NOMO-1 treated with dmso at 0.1 percent for 144 hours (cell line): Measurements from ENCODE around the gene SLFN14.
"Not testable (repeated sequence)": the region's sequence is repeated elsewhere in the genome, so short reads cannot be mapped to it uniquely, and the experiment has no call there.

Source experiments
- DNase-seq: peaks from one replicate; lab custom pipeline; 2025; ENCODE audit not compliant: unreplicated experiment; lab: John Stamatoyannopoulos, UW

The SLFN14 gene

DNA sequence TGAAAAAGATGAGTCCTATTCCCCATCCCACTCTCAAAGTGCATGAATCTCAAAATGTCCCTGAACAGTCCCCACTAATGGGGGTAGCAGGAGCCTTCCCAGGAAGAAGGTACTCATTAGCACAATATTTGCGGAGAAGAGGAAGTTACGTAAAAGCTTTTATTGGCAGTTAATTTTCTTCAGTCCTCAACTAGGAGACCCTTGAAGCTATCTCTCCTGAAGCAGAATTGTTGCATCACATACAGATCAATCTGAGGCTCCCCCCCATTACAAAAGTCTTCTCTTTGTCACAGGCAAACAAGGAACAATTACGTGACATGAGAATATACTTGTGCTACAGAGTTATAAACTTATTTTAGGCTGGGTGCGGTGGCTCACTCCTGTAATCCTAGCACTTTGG lies 37.3 kb downstream of the SLFN14 start:
- peak; percentile 48 for DNase-seq

DNA sequence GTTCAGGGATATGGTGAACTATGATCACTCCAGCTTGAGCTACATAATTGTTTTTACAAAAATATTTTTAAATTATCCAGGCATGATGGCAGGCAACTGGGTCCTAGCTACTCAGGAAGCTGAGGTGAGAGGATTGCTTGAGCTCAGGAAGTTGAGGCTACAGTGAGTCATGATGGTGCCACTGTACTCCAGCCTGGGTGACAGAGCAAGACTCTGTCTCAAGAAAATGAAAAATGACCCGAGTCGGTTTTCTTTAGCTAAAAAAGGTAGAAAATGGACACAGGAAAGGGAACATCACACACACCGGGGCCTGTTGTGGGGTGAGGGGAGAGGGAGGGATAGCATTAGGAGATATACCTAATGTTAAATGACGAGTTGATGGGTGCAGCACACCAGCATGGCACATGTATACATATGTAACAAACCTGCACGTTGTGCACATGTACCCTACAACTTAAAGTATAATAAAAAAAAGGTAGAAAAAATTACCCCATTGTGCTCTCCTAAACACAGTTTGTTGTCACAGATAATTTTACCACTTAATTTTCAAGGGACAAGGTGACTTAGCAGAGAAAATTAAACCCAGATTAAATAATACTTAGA lies 38.9 kb downstream of the SLFN14 start:
- peak; percentile 52 for DNase-seq

DNA sequence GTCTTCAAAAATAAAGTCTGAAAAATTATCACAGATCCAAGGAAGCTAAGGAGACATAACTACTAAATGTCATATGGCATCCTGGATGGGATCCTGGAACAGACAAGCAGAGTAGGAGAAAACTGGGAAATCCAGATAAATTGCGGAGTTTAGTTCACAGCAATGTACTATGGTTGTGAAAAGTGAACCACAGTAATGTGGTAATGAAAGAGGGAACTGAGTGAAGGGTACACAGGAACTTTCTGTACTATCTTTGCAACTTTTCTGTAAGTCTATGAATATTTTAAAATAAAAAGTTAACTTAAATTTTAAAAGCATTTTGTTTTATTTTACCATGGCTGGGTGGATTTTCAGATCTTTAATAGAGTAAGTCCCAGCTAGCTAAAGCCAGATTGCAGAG lies 39.5 kb downstream of the SLFN14 start:
- DNase-seq: no peak

DNA sequence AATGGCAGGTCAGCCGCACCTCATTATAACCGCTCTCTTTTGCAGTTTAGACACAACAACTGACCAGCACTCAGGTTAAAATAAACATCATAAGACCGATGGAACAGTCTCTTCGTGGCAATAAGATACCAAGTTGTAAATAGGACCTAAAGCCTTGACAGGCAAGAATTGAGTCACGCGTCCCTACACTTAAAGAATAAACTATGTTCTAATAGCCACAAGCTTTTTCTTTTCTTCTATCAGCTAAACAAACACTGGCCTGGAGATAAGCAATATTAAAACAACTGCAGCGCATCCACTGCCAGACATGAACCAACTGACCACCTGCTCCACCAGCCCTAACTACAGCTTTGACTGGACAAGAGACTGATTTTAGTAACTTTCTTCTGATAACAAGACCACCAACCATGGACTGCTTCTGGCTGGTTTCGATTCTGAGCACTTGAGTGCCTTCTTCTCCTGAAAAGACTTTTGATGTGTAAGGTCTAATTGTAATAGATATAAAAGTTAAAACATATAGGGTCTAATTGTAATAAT lies 40.6 kb downstream of the SLFN14 start:
- no peak for DNase-seq

DNA sequence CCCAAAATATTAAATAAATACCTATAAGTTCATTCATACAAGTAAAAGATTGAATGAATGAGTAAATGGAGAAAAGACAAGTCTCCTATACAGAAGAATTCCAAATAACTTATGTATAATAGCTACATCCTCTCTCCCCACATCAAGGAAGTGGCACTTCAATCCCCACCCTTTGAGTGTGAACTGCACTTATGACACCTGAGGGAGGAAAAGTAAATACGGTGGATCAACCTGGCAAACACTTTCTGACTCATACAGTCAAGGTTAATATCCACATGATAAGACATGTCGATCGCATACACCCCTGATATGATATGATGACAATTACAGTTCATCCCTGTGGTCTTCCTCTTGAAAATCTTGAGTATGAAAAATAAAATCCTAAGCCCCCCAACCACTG lies 41.2 kb downstream of the SLFN14 start:
- no peak for DNase-seq

DNA sequence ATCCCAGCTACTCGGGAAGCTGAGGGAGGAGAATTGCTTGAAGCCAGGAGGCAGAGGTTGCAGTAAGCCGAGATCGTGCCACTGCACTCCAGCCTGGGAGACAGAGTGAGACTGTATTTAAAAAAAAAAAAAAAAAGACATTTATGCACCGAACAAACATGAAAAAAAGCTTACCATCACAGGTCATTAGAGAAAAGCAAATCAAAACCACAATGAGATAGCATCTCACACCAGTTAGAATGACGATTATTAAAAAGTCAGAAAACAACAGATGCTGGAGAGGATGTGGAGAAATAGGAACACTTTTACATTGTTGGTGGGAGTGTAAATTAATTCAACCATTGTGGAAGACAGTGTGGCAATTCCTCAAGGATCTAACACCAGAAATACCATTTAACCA lies 42.2 kb downstream of the SLFN14 start:
- not testable (repeated sequence) for DNase-seq

DNA sequence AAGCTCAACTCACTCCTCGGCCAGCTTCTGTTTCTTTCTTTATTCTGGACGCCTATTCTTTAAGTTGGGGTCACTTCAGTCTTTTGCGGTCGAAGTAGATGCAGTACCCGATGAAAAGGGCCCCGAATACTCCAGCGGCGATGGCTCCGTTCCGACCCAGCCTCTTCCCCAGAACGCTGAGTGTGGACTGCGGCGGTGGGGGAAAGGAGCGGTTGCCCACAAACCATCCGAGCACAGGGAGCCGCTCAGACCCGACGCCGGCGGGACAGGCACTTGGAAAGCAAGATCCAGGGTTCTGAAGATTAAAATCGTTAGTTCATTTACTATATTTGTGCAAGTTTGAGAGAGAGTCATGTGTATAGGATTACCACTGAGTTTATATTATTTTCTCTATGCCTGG lies 45.6 kb downstream of the SLFN14 start:
- no peak for DNase-seq

DNA sequence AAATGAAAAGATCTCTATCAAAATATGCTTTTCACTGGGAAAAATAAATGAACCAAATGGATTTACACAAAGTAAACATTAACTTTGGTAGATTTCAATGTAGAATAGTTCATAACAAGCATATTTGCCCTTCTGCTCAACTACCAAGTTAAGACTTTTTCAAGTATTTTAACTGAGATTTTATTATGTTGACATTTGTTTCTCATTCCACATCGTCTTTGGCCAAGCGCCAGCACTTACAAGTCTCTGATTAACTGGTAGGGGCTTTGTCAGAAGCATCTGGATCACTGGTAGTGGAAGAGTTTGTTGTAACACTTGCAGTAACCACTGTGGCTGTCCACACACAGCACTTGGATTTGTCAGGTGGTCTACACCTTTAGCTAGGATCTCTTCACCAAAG lies 46.1 kb downstream of the SLFN14 start:
- DNase-seq: no peak
